C4-2B (cell line): ENCODE results near the gene TNS1.

Experiments used
- CTCF ChIP-seq: fragments of 450-650 bp; conservative IDR thresholded peaks from 2 replicates; pipeline ENCODE4 v1.5.1; 2017; ENCODE audit warnings: mild to moderate bottlenecking
- ZFX ChIP-seq: fragments of 450-650 bp; IDR thresholded peaks from 2 replicates; pipeline ENCODE4 v1.6.1; 2017

- TF ChIP-seq CTCF (no peak), ZFX (no peak)
Measured at GRCh38 chr2:218026244-218026643, 23.4 kb upstream of the TNS1 start.
